Measurements from ENCODE around the gene STAC2.

STAC2 gene

DNA sequence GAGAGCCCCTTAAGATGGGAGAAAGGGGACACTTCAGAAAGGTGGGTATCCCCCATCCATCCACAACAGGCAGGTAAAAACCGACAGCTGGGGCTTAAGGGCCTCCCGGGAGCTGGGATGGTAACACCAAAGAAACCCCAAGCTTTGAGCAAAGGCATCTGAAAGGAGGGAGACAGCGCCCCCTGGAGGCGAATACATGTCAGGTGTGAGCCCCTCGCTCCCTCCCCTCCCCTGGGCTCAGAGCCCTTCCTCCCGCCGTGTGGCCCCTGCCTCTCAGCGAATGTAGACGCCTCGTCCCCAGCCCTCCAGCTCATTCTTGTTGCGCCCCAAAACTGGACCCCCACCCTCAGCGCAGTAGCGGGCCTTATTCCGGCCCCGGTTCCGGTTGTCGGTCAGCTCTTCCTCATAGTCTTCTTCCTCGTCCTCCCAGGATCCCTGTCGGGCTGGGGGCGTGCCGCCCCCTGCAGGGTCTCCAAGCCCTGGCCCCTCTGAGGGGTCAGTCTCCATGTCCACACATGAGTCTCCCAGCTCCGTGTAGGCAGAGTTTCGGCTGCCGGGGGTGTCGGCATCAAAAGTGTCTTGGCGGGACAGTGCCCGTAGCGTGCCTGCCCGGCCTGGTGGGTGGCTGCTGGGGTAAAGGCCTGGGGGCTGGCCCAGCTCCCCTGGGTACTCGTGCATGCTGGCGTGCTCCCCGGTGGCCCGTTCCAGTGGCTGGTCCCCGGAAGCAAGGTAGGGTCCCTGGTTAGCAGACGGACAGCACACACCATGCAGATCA, 50.6 kb downstream of the STAC2 start:
- TF ChIP-seq, protein P1, sequence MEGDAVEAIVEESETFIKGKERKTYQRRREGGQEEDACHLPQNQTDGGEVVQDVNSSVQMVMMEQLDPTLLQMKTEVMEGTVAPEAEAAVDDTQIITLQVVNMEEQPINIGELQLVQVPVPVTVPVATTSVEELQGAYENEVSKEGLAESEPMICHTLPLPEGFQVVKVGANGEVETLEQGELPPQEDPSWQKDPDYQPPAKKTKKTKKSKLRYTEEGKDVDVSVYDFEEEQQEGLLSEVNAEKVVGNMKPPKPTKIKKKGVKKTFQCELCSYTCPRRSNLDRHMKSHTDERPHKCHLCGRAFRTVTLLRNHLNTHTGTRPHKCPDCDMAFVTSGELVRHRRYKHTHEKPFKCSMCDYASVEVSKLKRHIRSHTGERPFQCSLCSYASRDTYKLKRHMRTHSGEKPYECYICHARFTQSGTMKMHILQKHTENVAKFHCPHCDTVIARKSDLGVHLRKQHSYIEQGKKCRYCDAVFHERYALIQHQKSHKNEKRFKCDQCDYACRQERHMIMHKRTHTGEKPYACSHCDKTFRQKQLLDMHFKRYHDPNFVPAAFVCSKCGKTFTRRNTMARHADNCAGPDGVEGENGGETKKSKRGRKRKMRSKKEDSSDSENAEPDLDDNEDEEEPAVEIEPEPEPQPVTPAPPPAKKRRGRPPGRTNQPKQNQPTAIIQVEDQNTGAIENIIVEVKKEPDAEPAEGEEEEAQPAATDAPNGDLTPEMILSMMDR (IDR thresholded peaks at IDR 0.05; ENCODE audit: low read depth, low read length), result peak; percentile 81
- H3K4me3 ChIP-seq (ENCODE audit: low read depth, low read length), result no peak overlapping the region

DNA sequence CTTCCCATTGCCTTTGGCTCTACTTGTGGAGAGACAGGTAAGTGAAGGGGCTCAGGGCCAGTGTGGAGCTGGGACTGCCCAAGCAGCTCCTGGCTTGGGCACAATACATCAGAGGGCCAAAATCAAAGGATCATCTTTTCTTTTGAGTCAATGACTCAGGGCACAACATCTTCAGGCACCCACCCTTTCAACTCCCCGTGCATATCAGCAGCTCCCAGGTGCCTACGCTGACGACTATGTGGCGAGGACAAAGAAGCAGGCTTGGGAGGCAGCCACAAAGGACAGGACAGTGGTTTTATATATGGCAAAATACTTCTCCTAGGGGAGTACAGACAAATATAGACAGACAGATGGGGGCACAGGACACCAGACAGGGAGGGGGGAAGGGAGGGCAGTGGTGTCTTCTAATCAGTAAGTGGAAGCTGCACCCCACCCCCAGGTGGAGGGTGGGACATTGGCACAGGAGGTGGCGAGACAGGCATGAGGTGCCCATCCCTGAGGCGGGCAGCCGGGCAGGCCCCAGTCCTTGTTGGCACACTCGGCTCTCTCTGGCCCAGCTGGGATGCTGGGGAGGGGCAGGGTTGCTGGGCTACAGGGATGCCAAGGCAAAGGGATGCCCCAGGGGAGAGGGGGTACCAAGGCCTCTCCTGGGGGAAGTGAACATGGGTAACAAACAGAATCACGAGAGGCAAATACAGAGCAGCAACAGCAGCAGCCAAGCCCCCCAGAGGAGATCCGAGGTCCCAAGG, 52.0 kb downstream of the STAC2 start:
- H3K4me3 ChIP-seq (ENCODE audit: low read depth, low read length), result no peak overlapping the region
- TF ChIP-seq, protein P1 (IDR thresholded peaks at IDR 0.05; ENCODE audit: low read depth, low read length), result no peak

DNA sequence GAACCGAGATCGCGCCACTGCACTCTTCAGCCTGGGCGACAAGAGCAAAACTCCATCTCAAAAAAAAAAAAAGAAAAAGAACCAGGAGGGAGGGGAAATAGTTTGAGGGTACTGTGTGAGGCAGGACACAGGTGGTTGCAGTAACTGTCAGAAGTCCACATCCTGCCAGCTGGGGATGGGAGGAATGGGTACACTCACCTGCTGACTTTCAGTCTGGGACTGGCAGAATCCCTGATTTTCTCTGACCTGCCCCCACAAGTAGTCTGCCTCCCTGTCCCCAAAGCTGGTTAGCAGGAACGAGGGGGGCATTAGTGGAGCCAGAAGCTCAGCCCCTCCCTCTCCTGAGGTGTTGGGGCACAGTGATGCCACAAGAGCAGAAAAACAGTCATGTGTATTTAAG, 52.7 kb downstream of the STAC2 start:
- TF ChIP-seq, protein P1 (IDR thresholded peaks at IDR 0.05; ENCODE audit: low read depth, low read length), result no peak
- no peak overlapping the region for H3K4me3 ChIP-seq (ENCODE audit: low read depth, low read length)

DNA sequence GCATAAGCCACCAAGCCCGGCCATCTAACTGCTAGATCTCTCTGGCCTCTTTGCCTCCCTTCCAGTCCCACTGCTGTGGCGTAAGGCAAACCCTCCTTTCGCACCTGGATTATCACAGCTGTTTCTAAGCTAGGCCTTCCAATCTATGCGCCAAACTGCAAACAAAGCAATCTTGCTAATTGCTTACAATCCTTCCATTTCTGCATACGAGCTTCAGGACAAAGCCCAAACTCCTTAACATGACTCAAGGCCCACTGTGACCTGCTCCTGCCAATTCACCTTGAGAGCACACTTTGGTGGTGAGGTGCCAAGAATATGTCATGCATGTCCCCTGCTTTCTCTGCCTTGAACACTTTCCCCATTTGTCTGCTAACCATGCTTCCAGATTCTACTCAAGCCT, 53.8 kb downstream of the STAC2 start:
- H3K4me3 ChIP-seq (ENCODE audit: low read depth, low read length), result no peak overlapping the region
- TF ChIP-seq, protein P1 (IDR thresholded peaks at IDR 0.05; ENCODE audit: low read depth, low read length), result no peak

DNA sequence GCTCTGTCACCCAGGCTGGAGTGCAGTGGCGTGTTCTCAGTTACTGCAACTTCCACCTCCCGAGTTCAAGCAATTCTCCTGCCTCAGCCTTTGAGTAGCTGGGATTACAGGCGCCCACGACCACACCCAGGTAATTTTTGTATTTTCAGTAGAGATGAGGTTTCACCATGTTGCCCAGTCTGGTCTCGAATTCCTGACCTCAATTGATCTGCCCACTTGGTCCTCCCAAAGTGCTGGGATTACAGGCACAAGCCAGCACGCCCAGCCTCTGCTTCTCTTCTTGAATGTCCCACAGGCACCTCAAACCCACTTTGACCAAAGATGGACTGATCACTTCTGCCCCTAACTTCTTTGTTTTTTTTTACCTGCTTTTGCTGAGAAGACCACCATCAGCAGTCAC, 55.2 kb downstream of the STAC2 start:
- TF ChIP-seq, protein P1 (IDR thresholded peaks at IDR 0.05; ENCODE audit: low read depth, low read length), result no peak
- no peak overlapping the region for H3K4me3 ChIP-seq (ENCODE audit: low read depth, low read length)

DNA sequence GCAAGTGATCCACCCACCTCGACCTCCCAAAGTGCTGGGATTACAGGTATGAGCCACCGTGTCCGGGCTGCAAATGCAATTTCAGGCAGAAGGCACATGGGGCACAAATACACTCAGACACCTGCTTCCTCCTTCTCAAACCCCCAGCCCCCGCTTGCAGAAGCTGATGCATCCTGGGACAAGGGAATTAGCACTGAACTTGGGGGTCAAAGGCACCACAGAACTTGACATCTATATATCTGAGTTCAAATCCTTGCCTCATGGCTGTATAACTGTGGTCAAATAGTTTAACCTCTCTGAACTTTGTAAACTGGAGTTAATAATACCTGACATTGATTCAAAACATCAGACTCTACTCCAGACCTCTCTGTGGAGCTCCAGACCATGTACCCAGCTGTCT, 55.6 kb downstream of the STAC2 start:
- TF ChIP-seq, protein P1 (IDR thresholded peaks at IDR 0.05; ENCODE audit: low read depth, low read length), result no peak

DNA sequence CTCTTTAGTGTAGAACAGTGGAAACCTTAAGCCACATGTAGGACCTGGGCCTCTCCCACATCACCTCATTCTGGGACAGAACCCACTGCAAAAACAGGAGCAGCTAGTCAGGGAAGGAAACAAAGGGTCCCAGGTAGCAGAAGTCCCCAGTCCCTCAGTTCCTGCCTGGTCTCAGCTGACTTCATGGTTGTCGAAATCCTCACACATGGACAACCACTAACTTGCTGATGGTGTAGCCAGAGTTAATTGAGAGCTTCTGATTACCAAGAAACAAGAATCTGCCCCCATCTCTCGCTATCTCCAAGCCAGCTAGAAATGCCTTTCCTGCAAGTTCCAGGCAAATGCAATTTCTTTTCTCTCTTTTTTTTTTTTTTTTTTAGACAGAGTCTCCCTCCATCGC, 56.2 kb downstream of the STAC2 start:
- H3K4me3 ChIP-seq (ENCODE audit: low read depth, low read length), result no peak overlapping the region
- TF ChIP-seq, protein P1 (IDR thresholded peaks at IDR 0.05; ENCODE audit: low read depth, low read length), result no peak

More for the DNA sequence above, 55.6 kb downstream of the STAC2 start:
- H3K4me3 ChIP-seq (ENCODE audit: low read depth, low read length), result no peak overlapping the region

Data from WI38 (cell line).